Lower leg skin (tissue), 3 donors: ENCODE data around the gene RGL4.

ENCODE experiments used
- POLR2A ChIP-seq, 2 donors: fragments of 450-650 bp; IDR thresholded peaks; one replicate each; pipeline ENCODE4 v1.6.1; 2016 to 2017; ENCODE audit warnings: antibody characterized with exemption in 2 of 2, mild to moderate bottlenecking in 1 of 2, moderate library complexity in 1 of 2
- TF ChIP-seq, protein P1 (sequence below), 3 donors: fragments of 450-650 bp; IDR thresholded peaks; one replicate each; pipeline ENCODE4 v1.5.1; 2016; ENCODE audit warnings: antibody characterized with exemption in 3 of 3, mild to moderate bottlenecking in 3 of 3, moderate library complexity in 2 of 3

DNA sequence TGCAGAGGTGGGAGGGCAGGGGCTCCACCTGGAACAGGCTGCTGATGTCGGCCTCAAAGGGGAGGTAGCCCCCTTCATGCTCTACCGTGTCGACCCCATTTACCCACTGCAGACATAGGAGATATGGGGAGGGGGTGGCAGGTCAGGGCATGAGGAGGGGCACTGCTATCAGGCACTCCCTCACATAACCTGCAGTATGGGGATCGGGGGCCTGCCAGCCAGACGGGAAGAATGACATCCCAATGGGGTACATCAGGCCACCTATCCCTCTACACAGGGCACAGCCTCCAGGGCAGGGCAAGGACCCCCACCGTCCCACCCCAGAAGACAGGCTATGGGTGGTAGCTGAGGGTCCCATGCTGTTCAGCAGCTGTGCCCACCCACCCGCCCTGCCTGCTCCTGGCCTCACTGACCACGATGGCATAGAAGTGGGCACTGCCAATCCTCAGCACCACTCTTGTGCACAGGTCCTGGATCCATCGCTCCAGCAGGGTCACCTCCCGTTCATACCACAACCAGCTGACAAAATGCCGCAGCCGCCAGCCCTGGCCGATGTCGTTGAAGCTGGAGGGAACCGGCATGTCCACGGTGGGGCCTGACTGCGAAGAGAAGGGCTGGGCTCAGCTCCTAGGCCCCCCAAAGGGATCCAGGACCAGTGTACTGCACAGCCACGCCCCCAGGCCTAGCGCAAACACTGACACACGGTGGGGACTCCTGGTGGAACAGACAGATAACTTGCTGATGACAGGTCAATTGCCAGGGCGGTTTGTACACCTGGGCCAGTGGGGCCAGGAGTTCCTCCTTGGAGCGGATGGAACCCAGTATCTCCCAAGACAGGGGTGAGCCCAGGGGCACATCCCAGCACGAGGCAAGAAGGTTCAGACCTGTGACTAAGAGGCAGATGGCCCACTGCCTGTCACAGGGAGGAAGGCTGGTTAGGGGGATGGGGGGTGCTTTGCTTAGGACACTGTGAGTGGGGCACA, 24.1 kb downstream of the RGL4 start:
- TF ChIP-seq, protein P1, sequence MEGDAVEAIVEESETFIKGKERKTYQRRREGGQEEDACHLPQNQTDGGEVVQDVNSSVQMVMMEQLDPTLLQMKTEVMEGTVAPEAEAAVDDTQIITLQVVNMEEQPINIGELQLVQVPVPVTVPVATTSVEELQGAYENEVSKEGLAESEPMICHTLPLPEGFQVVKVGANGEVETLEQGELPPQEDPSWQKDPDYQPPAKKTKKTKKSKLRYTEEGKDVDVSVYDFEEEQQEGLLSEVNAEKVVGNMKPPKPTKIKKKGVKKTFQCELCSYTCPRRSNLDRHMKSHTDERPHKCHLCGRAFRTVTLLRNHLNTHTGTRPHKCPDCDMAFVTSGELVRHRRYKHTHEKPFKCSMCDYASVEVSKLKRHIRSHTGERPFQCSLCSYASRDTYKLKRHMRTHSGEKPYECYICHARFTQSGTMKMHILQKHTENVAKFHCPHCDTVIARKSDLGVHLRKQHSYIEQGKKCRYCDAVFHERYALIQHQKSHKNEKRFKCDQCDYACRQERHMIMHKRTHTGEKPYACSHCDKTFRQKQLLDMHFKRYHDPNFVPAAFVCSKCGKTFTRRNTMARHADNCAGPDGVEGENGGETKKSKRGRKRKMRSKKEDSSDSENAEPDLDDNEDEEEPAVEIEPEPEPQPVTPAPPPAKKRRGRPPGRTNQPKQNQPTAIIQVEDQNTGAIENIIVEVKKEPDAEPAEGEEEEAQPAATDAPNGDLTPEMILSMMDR (IDR thresholded peaks at IDR 0.05): no peak
- no peak for TF ChIP-seq POLR2A (IDR thresholded peaks at IDR 0.05)
